Stimulated activated CD8-positive, alpha-beta memory T cell treated with anti-CD3 and anti-CD28 coated beads, Interleukin-7, amount 100 ng/mL, for 1 hour (primary cell): ENCODE measurements around the gene GRIP2.
A peak's percentile ranks its signal among the peaks of the same experiment; 100 is the strongest.
"Not testable (repeated sequence)": the region's sequence is repeated elsewhere in the genome, so short reads cannot be mapped to it uniquely, and the experiment has no call there.

Experiments used
- DNase-seq, 2 donors: peaks; one replicate each; pipeline ENCODE4 v3.0.0-alpha.2; 2020; ENCODE audit warnings: low read depth in 2 of 2

The GRIP2 gene

GRCh38 chr3:14520967-14521366 is 19.2 kb downstream of the GRIP2 start:
- DNase-seq: no peak

- no peak for DNase-seq
Observed at GRCh38 chr3:14520149-14520548, 20.0 kb downstream of the GRIP2 start.

GRCh38 chr3:14519406-14519805 is 20.7 kb downstream of the GRIP2 start:
- no peak for DNase-seq

GRCh38 chr3:14518893-14519292 is 21.2 kb downstream of the GRIP2 start:
- no peak for DNase-seq

- no peak for DNase-seq
Observed at GRCh38 chr3:14518432-14518802, 21.7 kb downstream of the GRIP2 start.

GRCh38 chr3:14517601-14518431 is 22.3 kb downstream of the GRIP2 start:
- DNase-seq: no peak

- DNase-seq: no peak
Observed at GRCh38 chr3:14516738-14517345, 23.3 kb downstream of the GRIP2 start.

GRCh38 chr3:14515526-14515925 is 24.6 kb downstream of the GRIP2 start:
- DNase-seq: not testable (repeated sequence)

GRCh38 chr3:14514323-14514720 is 25.8 kb downstream of the GRIP2 start:
- DNase-seq: no peak

GRCh38 chr3:14513566-14514322 is 26.4 kb downstream of the GRIP2 start:
- no peak for DNase-seq

GRCh38 chr3:14512942-14513327 is 27.2 kb downstream of the GRIP2 start:
- DNase-seq: no peak

- no peak for DNase-seq
Observed at GRCh38 chr3:14512281-14512941, 27.7 kb downstream of the GRIP2 start.

- no peak for DNase-seq
Observed at GRCh38 chr3:14511623-14512280, 28.4 kb downstream of the GRIP2 start.

- DNase-seq: no peak
Observed at GRCh38 chr3:14510838-14511622, 29.1 kb downstream of the GRIP2 start.

GRCh38 chr3:14509796-14510100 is 30.4 kb downstream of the GRIP2 start:
- DNase-seq: no peak

GRCh38 chr3:14508966-14509795 is 31.0 kb downstream of the GRIP2 start:
- DNase-seq: peak; percentile 28 to 62

GRCh38 chr3:14508505-14508819 is 31.7 kb downstream of the GRIP2 start:
- no peak for DNase-seq

GRCh38 chr3:14507757-14508504 is 32.2 kb downstream of the GRIP2 start:
- DNase-seq: no peak

- DNase-seq: no peak
Observed at GRCh38 chr3:14507305-14507741, 32.8 kb downstream of the GRIP2 start.
